GM12878 (cell line): ENCODE results near the gene GGT7. TPM values are rescaled to one million over a fixed set of nuclear protein-coding genes. Genes with fewer than 3 reads are reported as not detected.

Experiments
- ATAC-seq: fragments of 200-7000 bp; cut with Tn5 transposase; 3 replicates; pipeline ENCODE4 v1.9.1; 2020; ENCODE audit warnings: mild to moderate bottlenecking, moderate library complexity
- BruUV-seq: library from RNA; stranded (reverse); fragments of 400-500 nt; replicated peaks from 2 replicates; lab custom pipeline; 2021; lab: Mats Ljungman, UMichigan
- CTCF ChIA-PET: fragments of 300-600 bp; sonication (Branson Sonifier 250); formaldehyde crosslinking; extraction: SDS; loops from one replicate; lab custom pipeline; 2021; ENCODE audit warnings: inconsistent platforms; lab: Yijun Ruan, JAX
- POLR2A ChIA-PET: fragments of 350-600 bp; formaldehyde crosslinking; extraction: SDS; loops from one replicate; lab custom pipeline; 2021; ENCODE audit warnings: inconsistent platforms; lab: Charles Lee
- RAD21 ChIA-PET: fragments of 300-600 bp; sonication (Branson Sonifier 250); formaldehyde crosslinking; loops from one replicate; lab custom pipeline; 2023; ENCODE audit warnings: antibody characterized with exemption; ENCODE audit not compliant: unreplicated experiment; lab: Charles Lee
- SMC1A ChIA-PET: fragments of 300-600 bp; sonication (Branson Sonifier 250); formaldehyde crosslinking; loops from one replicate; lab custom pipeline; 2023; ENCODE audit not compliant: unreplicated experiment, uncharacterized antibody; lab: Charles Lee
- DNase-seq: peaks from one replicate; pipeline ENCODE4 v3.0.0-alpha.2; 2011; ENCODE audit warnings: low read depth, low spot score
- FAIRE-seq: peaks from 3 replicates; lab custom pipeline; 2011; peaks lifted over from hg19 to GRCh38; lab: Jason Lieb, UNC
- H2AFZ ChIP-seq: 2 replicates; pipeline ENCODE4 v1.6.0; 2011; ENCODE audit warnings: low read depth, low read length, control low read depth; ENCODE audit not compliant: control insufficient read depth
- H3K27ac ChIP-seq: 2 replicates; pipeline ENCODE4 v1.5.1; 2011; ENCODE audit warnings: control low read depth; ENCODE audit not compliant: control insufficient read depth, insufficient read depth
- H3K27me3 ChIP-seq, 2 experiments: replicated peaks in 1 of 2; 2 replicates each; pipeline versions ENCODE4 v1.6.0 to v1.6.1; 2011; ENCODE audit warnings: low read length in 1 of 2; ENCODE audit not compliant: control insufficient read depth in 2 of 2, insufficient read depth in 2 of 2
- H3K36me3 ChIP-seq, 2 experiments: 2 replicates each; pipeline ENCODE4 v1.5.1; 2011; ENCODE audit warnings: low read length in 1 of 2; ENCODE audit not compliant: control insufficient read depth in 2 of 2, insufficient read depth in 2 of 2
- H3K4me1 ChIP-seq: 2 replicates; pipeline ENCODE4 v1.6.1; 2011; ENCODE audit warnings: mild to moderate bottlenecking, low read length, moderate library complexity, mixed read lengths; ENCODE audit not compliant: control insufficient read depth, insufficient read depth
- H3K4me2 ChIP-seq: 2 replicates; pipeline ENCODE4 v1.6.0; 2011; ENCODE audit warnings: control low read depth; ENCODE audit not compliant: control insufficient read depth, insufficient read depth
- H3K4me3 ChIP-seq: fragments of 200-600 bp; sonication (generic); 2 replicates; pipeline ENCODE4 v1.5.1; 2016
- H3K79me2 ChIP-seq: 2 replicates; pipeline ENCODE4 v1.6.0; 2011; ENCODE audit warnings: low read length; ENCODE audit not compliant: control insufficient read depth, insufficient read depth
- H3K9ac ChIP-seq: 2 replicates; pipeline ENCODE4 v1.8.0; 2011; ENCODE audit warnings: low read length, control low read depth, mixed read lengths; ENCODE audit not compliant: control insufficient read depth, insufficient read depth
- H3K9me3 ChIP-seq: replicated peaks from 3 replicates; pipeline ENCODE4 v1.5.1; 2011; ENCODE audit warnings: mild to moderate bottlenecking, low read length; ENCODE audit not compliant: control insufficient read depth, insufficient read depth
- H4K20me1 ChIP-seq: 2 replicates; pipeline ENCODE4 v1.6.0; 2011; ENCODE audit not compliant: control insufficient read depth, insufficient read depth
- CEBPZ ChIP-seq: fragments of 150-350 bp; IDR thresholded peaks from 2 replicates; pipeline ENCODE4 v1.6.1; 2016; ENCODE audit warnings: low read depth, low read length
- RAD21 ChIP-seq: IDR thresholded peaks from 2 replicates; pipeline ENCODE4 v1.6.1; 2011; ENCODE audit warnings: mild to moderate bottlenecking, low read depth, low read length, moderate library complexity; ENCODE audit not compliant: insufficient read depth
- ZBTB4 ChIP-seq: fragments of 450-650 bp; formaldehyde crosslinking; IDR thresholded peaks from 2 replicates; pipeline ENCODE4 v1.4.0; 2022; ENCODE audit warnings: mild to moderate bottlenecking, moderate library complexity
- WGBS: methylation state at CpG from one replicate; pipeline ENCODE4 v1.1.6; 2016; ENCODE audit warnings: low lambda C conversion rate; ENCODE audit not compliant: insufficient replicate concordance, insufficient coverage; ENCODE audit errors: missing lambda C conversion rate; 5-methylcytosine and 5-hydroxymethylcytosine counted together
- in situ Hi-C: fragments of 300-500 bp; cut with MboI; formaldehyde crosslinking; loops from 9 replicates; pipeline ENCODE4 v1.14.3; 2018; ENCODE audit warnings: mixed read lengths
- intact Hi-C: fragments of 100-400 bp; cut with micrococcal nuclease; formaldehyde crosslinking; loops from one replicate; pipeline ENCODE4 v1.14.2; 2022; ENCODE audit not compliant: unreplicated experiment
- polyA plus RNA-seq, 11 experiments: library from polyadenylated mRNA; depleted of rRNA in 4 of 11; unstranded in 6 of 11; stranded (reverse) in 5 of 11; fragments of >200 nt; fragmentation: Nextera tagmentation in 4 of 11; fragmentation: Illumina TruSeq in 1 of 11; extraction: Ambion mirVana in 4 of 11; extraction: Trizol in 1 of 11; gene quantifications; 1 replicate in 1 of 11; 2 replicates in 10 of 11; pipeline versions ENCODE4 v1.2.1 to v1.2.3, GENCODE V29; 2011 to 2016; ENCODE audit warnings: inconsistent platforms in 2 of 11, missing spikeins in 2 of 11, low read depth in 1 of 11
- total RNA-seq, 4 experiments: library from RNA; depleted of rRNA in 3 of 4; stranded (reverse); fragments of >200 nt in 3 of 4; fragmentation: Illumina TruSeq in 1 of 4; extraction: Trizol in 1 of 4; gene quantifications; 2 replicates each; pipeline versions ENCODE4 v1.2.1 to v1.2.3, GENCODE V29; 2013 to 2021

The GGT7 gene
- total and polyA plus RNA-seq, 10 of the 15 experiments (the other 5 are each of a cell fraction or from before 2014, with no cell fraction given): 0.02 to 14.7 (median 5.3) TPM

- DNase-seq: no peak
- Histone ChIP-seq H3K27me3 (no peaks in the 10 kb centered on the region), H3K4me3 (no peak overlapping the region), H3K9me3 (no peaks in the 10 kb centered on the region), H3K4me1 (no peaks in the 10 kb centered on the region), H3K4me2 (no peak overlapping the region), H4K20me1 (no peaks in the 10 kb centered on the region), H3K27ac (no peak overlapping the region), H3K36me3 (no peaks in the 10 kb centered on the region; a peak in 1 of 4 replicates), H2AFZ (no peak overlapping the region), H3K79me2 (no peaks in the 10 kb centered on the region), H3K9ac (no peak overlapping the region)
- ChIA-PET POLR2A (no interaction called here), RAD21 (no interaction called here), CTCF (interaction anchor here (0.8 to 1.5 kb wide), 3 partner anchors 11 to 43 kb away, joined by 3 read pairs; no protein-coding TSS in a partner anchor), SMC1A (interaction anchor here (1.0 kb wide), 1 partner anchor 39 kb away, joined by 3 read pairs; no protein-coding TSS in a partner anchor)
- intact Hi-C loops (no loop called here), in situ Hi-C loops (no loop called here)
- no peak for FAIRE-seq
- BruUV-seq: no TSS peak
- no peak for TF ChIP-seq ZBTB4 (CRISPR knock-in tag)
- no peak for TF ChIP-seq CEBPZ
- no peak for TF ChIP-seq RAD21
- ATAC-seq: no peak
- 90% methylated on average over 2 of the region's 2 CpGs for WGBS
Measured at GRCh38 chr20:34916774-34917354, 44.2 kb upstream of the GGT7 start.
